K562 (cell line): Measurements from ENCODE around the gene GATC. TPM values are rescaled to one million over a fixed set of nuclear protein-coding genes. Genes with fewer than 3 reads are reported as not detected.

Experiments used
- ATAC-seq: fragments of 200-7000 bp; cut with Tn5 transposase; 3 replicates; pipeline ENCODE4 v1.9.1; 2020; ENCODE audit warnings: moderate library complexity
- BruUV-seq: library from RNA; stranded (reverse); fragments of 400-500 nt; replicated peaks from 2 replicates; lab custom pipeline; 2021; lab: Mats Ljungman, UMichigan
- CTCF ChIA-PET: fragments of 300-600 bp; formaldehyde crosslinking; extraction: SDS; loops from one replicate; lab custom pipeline; 2021; ENCODE audit warnings: low intra/inter-chr PET ratio; lab: Yijun Ruan, JAX
- POLR2A ChIA-PET: fragments of 300-600, 350-650 bp; sonication (Branson Sonifier 250); formaldehyde crosslinking; extraction: SDS; loops from one replicate; lab custom pipeline; 2021; ENCODE audit warnings: antibody characterized with exemption, inconsistent platforms; lab: Yijun Ruan, JAX
- DNase-seq, 4 experiments: peaks; one replicate each; pipeline versions ENCODE4 v3.0.0 to v3.0.0-alpha.2; 2011 to 2018; ENCODE audit warnings: low spot score in 3 of 4, mixed read lengths in 3 of 4; ENCODE audit errors: extremely low read depth in 1 of 4
- FAIRE-seq: peaks from 2 replicates; lab custom pipeline; 2011; peaks lifted over from hg19 to GRCh38; lab: Jason Lieb, UNC
- H2AFZ ChIP-seq: 2 replicates; pipeline ENCODE4 v1.6.0; 2011; ENCODE audit warnings: low read depth, low read length, control low read depth, inconsistent platforms
- H3K27ac ChIP-seq: fragments of 200-600 bp; 3 replicates; pipeline ENCODE4 v1.8.0; 2011; ENCODE audit warnings: low read depth, mild to moderate bottlenecking, control low read depth, inconsistent platforms, low read length, moderate library complexity, mixed read lengths; ENCODE audit errors: extremely low read depth
- H3K27me3 ChIP-seq, 2 experiments: fragments of 300-600 bp in 1 of 2; 2 replicates in 1 of 2; 3 replicates in 1 of 2; pipeline versions ENCODE4 v1.6.0 to v1.8.0; 2011; ENCODE audit warnings: inconsistent platforms in 2 of 2, low read length in 2 of 2, mild to moderate bottlenecking in 1 of 2, mixed read lengths in 1 of 2, moderate library complexity in 1 of 2; ENCODE audit not compliant: control insufficient read depth in 2 of 2, insufficient read depth in 2 of 2
- H3K36me3 ChIP-seq: fragments of 300-600 bp; 3 replicates; pipeline ENCODE4 v1.8.0; 2011; ENCODE audit warnings: mild to moderate bottlenecking, low read length, inconsistent platforms; ENCODE audit not compliant: control insufficient read depth, insufficient read depth
- H3K4me1 ChIP-seq, 2 experiments: fragments of 200-600 bp in 1 of 2; replicated peaks in 1 of 2; 2 replicates in 1 of 2; 3 replicates in 1 of 2; pipeline versions ENCODE4 v1.5.1 to v1.8.0; 2011; ENCODE audit warnings: inconsistent platforms in 2 of 2, low read length in 2 of 2, mild to moderate bottlenecking in 1 of 2, mixed read lengths in 1 of 2, moderate library complexity in 1 of 2; ENCODE audit not compliant: control insufficient read depth in 2 of 2, insufficient read depth in 2 of 2
- H3K4me2 ChIP-seq: 2 replicates; pipeline ENCODE4 v1.6.1; 2011; ENCODE audit warnings: low read length, control low read depth, inconsistent platforms, mixed read lengths; ENCODE audit not compliant: insufficient read depth
- H3K4me3 ChIP-seq: fragments of 200-600 bp; sonication (generic), shearing (Covaris generic); 2 replicates; pipeline ENCODE4 v1.5.1; 2016; ENCODE audit warnings: control low read depth, inconsistent platforms
- H3K79me2 ChIP-seq: fragments of 200-600 bp; 3 replicates; pipeline ENCODE4 v1.8.0; 2011; ENCODE audit warnings: low read length, inconsistent platforms; ENCODE audit not compliant: control insufficient read depth, insufficient read depth
- H3K9ac ChIP-seq, 2 experiments: 2 replicates each; pipeline versions ENCODE4 v1.6.0 to v1.6.1; 2011; ENCODE audit warnings: low read depth in 2 of 2, low read length in 2 of 2, control low read depth in 1 of 2, inconsistent platforms in 1 of 2, mild to moderate bottlenecking in 1 of 2, mixed read lengths in 1 of 2; ENCODE audit not compliant: insufficient read depth in 1 of 2
- H3K9me1 ChIP-seq: one replicate; pipeline ENCODE4 v1.6.0; 2011; ENCODE audit warnings: inconsistent platforms, mild to moderate bottlenecking, low read length, moderate library complexity; ENCODE audit not compliant: control insufficient read depth, insufficient read depth
- H3K9me3 ChIP-seq: replicated peaks from 2 replicates; pipeline ENCODE4 v1.5.1; 2011; ENCODE audit warnings: low read depth, low read length, inconsistent platforms; ENCODE audit not compliant: control insufficient read depth, insufficient read depth
- H4K20me1 ChIP-seq: replicated peaks from 2 replicates; pipeline ENCODE4 v1.6.1; 2011; ENCODE audit warnings: low read length, inconsistent platforms, mixed read lengths; ENCODE audit not compliant: control insufficient read depth, insufficient read depth
- BCOR ChIP-seq: fragments of 450-650 bp; IDR thresholded peaks from 2 replicates; pipeline ENCODE4 v1.6.1; 2016
- CC2D1A ChIP-seq: fragments of 450-650 bp; IDR thresholded peaks from 2 replicates; pipeline ENCODE4 v1.6.1; 2017; ENCODE audit warnings: mild to moderate bottlenecking
- CHD4 ChIP-seq: fragments of 200-600 bp; sonication (generic); IDR thresholded peaks from 3 replicates; pipeline ENCODE4 v1.6.1; 2012; ENCODE audit warnings: low read depth, mild to moderate bottlenecking, mixed read lengths, low read length, inconsistent platforms; ENCODE audit not compliant: insufficient read depth, insufficient replicate concordance, poor library complexity, severe bottlenecking
- ERF ChIP-seq: fragments of 450-650 bp; formaldehyde crosslinking; IDR thresholded peaks from 2 replicates; pipeline ENCODE4 v1.4.0; 2020; ENCODE audit warnings: mild to moderate bottlenecking, mixed read lengths
- KDM1A ChIP-seq, 2 experiments: fragments of 450-650 bp; IDR thresholded peaks; 2 replicates each; pipeline ENCODE4 v1.6.1; 2016; ENCODE audit warnings: mild to moderate bottlenecking in 2 of 2
- KDM2B ChIP-seq: fragments of 250-450 bp; sonication (Bioruptor Pico); IDR thresholded peaks from 2 replicates; pipeline ENCODE4 v1.8.0; 2021; ENCODE audit warnings: mild to moderate bottlenecking, moderate library complexity
- MED1 ChIP-seq: sonication (generic); formaldehyde crosslinking; IDR thresholded peaks from 2 replicates; pipeline ENCODE4 v1.8.1; 2023; ENCODE audit warnings: missing genetic modification reagents, borderline replicate concordance
- MTF1 ChIP-seq: fragments of 250-450 bp; sonication (Bioruptor Pico); IDR thresholded peaks from 2 replicates; pipeline ENCODE4 v1.9.0; 2021; ENCODE audit warnings: moderate library complexity, mild to moderate bottlenecking, inconsistent platforms, borderline replicate concordance
- NCOA6 ChIP-seq: fragments of 450-650 bp; IDR thresholded peaks from 2 replicates; pipeline ENCODE4 v1.6.1; 2017; ENCODE audit warnings: mild to moderate bottlenecking
- PPARD ChIP-seq: fragments of 250-450 bp; sonication (Bioruptor Pico); IDR thresholded peaks from 2 replicates; pipeline ENCODE4 v1.8.0; 2022; ENCODE audit warnings: inconsistent platforms, mild to moderate bottlenecking, moderate library complexity
- THRAP3 ChIP-seq: fragments of 450-650 bp; IDR thresholded peaks from 2 replicates; pipeline ENCODE4 v1.6.1; 2016; ENCODE audit warnings: mild to moderate bottlenecking, inconsistent platforms, borderline replicate concordance
- U2AF2 ChIP-seq: fragments of 200-400 bp; formaldehyde crosslinking; optimal IDR thresholded peaks from 2 replicates; pipeline ENCODE3; 2017; ENCODE audit warnings: low read depth, mild to moderate bottlenecking, low read length
- XRCC4 ChIP-seq: IDR thresholded peaks from one replicate; pipeline ENCODE4 v1.6.1; 2011; ENCODE audit not compliant: insufficient read depth, insufficient read length; ENCODE audit errors: extremely low read depth
- ZFP36 ChIP-seq: fragments of 150-350 bp; IDR thresholded peaks from 2 replicates; pipeline ENCODE4 v1.6.1; 2018; ENCODE audit warnings: low read length, low read depth; ENCODE audit not compliant: partially characterized antibody
- ZNF121 ChIP-seq: sonication (generic); formaldehyde crosslinking; conservative IDR thresholded peaks from 2 replicates; pipeline ENCODE4 v1.8.0; 2022; ENCODE audit warnings: missing genetic modification reagents
- WGBS: fragments of 100-300 bp; shearing (Covaris generic); methylation state at CpG from one replicate; pipeline ENCODE4 v1.1.6; 2016; ENCODE audit warnings: low coverage, mixed read lengths; ENCODE audit not compliant: insufficient coverage; ENCODE audit errors: missing lambda C conversion rate; 5-methylcytosine and 5-hydroxymethylcytosine counted together
- in situ Hi-C: fragments of 300-500 bp; cut with MboI; formaldehyde crosslinking; loops from 4 replicates; pipeline ENCODE4 v1.15.0; 2018; ENCODE audit warnings: inconsistent platforms, mixed read lengths
- intact Hi-C: fragments of 100-400 bp; cut with micrococcal nuclease; formaldehyde crosslinking; loops from 2 replicates; pipeline ENCODE4 v1.14.2; 2022
- polyA plus RNA-seq, 8 experiments: library from polyadenylated mRNA; depleted of rRNA in 4 of 8; stranded (reverse) in 5 of 8; unstranded in 3 of 8; fragments of >200 nt; fragmentation: Nextera tagmentation in 2 of 8; fragmentation: Illumina TruSeq in 1 of 8; extraction: Ambion mirVana in 2 of 8; extraction: Trizol in 1 of 8; gene quantifications; 2 replicates each; pipeline versions ENCODE4 v1.2.1 to v1.2.3, GENCODE V29; 2011 to 2014; ENCODE audit warnings: inconsistent platforms in 1 of 8, missing spikeins in 1 of 8
- total RNA-seq, 7 experiments: library from RNA; depleted of rRNA in 6 of 7; stranded (reverse); fragments of >200 nt in 6 of 7; fragmentation: Illumina TruSeq in 2 of 7; extraction: Trizol in 2 of 7; gene quantifications; 2 replicates each; pipeline versions ENCODE4 v1.2.1 to v1.2.3, GENCODE V29; 2011 to 2021; ENCODE audit warnings: low replicate concordance in 1 of 7
- TF ChIP-seq, protein P1 (sequence below): fragments of 250-450 bp; sonication (Bioruptor Pico); IDR thresholded peaks from 2 replicates; pipeline ENCODE4 v1.4.0; 2020
- TF ChIP-seq, protein P2 (sequence below): fragments of 250-450 bp; sonication (Bioruptor Pico); IDR thresholded peaks from 2 replicates; pipeline ENCODE4 v1.4.0; 2020; ENCODE audit warnings: mild to moderate bottlenecking
- TF ChIP-seq, protein P3 (sequence below): fragments of 450-650 bp; IDR thresholded peaks from 2 replicates; pipeline ENCODE4 v1.7.1; 2018; ENCODE audit warnings: mild to moderate bottlenecking, low read depth; ENCODE audit not compliant: partially characterized antibody
- TF ChIP-seq, protein P4 (sequence below): fragments of 250-450 bp; sonication (Bioruptor Pico); IDR thresholded peaks from 2 replicates; pipeline ENCODE4 v1.8.0; 2021; ENCODE audit warnings: moderate library complexity, mild to moderate bottlenecking, inconsistent platforms

Gene GATC
- total and polyA plus RNA-seq, 9 of the 15 experiments (the other 6 are each of a cell fraction or from before 2014, with no cell fraction given) = 5.8 to 52.6 (median 28.2) TPM

DNA sequence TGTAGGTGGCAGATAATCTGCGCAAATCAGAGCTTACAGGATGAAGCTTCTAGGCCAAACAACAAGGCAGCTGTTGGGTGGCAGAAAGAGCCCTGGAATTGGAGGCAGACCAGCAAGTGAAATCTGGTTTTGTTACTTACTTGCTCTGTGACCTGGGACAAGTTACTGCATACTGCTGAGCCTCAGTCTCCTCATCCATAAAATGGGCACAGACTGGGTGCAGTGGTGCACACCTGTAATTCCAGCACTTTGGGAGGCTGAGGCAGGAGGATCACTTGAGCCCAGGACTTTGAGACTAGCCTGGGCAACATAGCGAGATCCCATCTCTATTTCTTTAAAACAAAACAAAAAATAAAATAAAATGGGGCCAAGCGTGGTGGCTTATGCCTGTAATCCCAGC is 39.7 kb upstream of the GATC start:
- Histone ChIP-seq H3K36me3 (no peaks in the 10 kb centered on the region), H3K4me2 (no peak overlapping the region), H3K4me3 (no peak overlapping the region), H3K9me1 (no peaks in the 10 kb centered on the region), H3K9me3 (no peaks in the 10 kb centered on the region), H3K4me1 (no peaks in the 10 kb centered on the region; a peak in 1 of 5 replicates), H4K20me1 (no peaks in the 10 kb centered on the region), H2AFZ (no peak overlapping the region), H3K27ac (no peak overlapping the region), H3K79me2 (no peaks in the 10 kb centered on the region), H3K27me3 (peaks cover 0 to 13% of the 10 kb centered on the region in 2 experiments; a peak in 2 of 5 replicates), H3K9ac (no peak overlapping the region)
- ChIA-PET CTCF (no interaction called here), POLR2A (interaction anchor here (1.0 kb wide), 1 partner anchor 8 kb away, joined by 3 read pairs; no protein-coding TSS in a partner anchor)
- WGBS = 37% methylated on average over 3 of the region's 3 CpGs
- intact Hi-C loops (no loop called here), in situ Hi-C loops (no loop called here)
- no peak for ATAC-seq
- DNase-seq = no peak
- BruUV-seq = no TSS peak
- no peak for FAIRE-seq
- TF ChIP-seq ZFP36 (no peak), NCOA6 (no peak), KDM2B (CRISPR knock-in tag) (no peak), MED1 (CRISPR knock-in tag) (no peak), KDM1A (IDR thresholded peaks at IDR 0.05) (peak; percentile 51 to 59), CC2D1A (no peak), ZNF121 (peak; percentile 95), U2AF2 (no peak), XRCC4 (no peak), MTF1 (no peak), ERF (no peak), CHD4 (no peak), THRAP3 (no peak), PPARD (CRISPR knock-in tag) (no peak), BCOR (peak; percentile 86)
- TF ChIP-seq, protein P1, sequence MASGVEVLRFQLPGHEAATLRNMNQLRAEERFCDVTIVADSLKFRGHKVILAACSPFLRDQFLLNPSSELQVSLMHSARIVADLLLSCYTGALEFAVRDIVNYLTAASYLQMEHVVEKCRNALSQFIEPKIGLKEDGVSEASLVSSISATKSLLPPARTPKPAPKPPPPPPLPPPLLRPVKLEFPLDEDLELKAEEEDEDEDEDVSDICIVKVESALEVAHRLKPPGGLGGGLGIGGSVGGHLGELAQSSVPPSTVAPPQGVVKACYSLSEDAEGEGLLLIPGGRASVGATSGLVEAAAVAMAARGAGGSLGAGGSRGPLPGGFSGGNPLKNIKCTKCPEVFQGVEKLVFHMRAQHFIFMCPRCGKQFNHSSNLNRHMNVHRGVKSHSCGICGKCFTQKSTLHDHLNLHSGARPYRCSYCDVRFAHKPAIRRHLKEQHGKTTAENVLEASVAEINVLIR = no peak
- TF ChIP-seq, protein P2, sequence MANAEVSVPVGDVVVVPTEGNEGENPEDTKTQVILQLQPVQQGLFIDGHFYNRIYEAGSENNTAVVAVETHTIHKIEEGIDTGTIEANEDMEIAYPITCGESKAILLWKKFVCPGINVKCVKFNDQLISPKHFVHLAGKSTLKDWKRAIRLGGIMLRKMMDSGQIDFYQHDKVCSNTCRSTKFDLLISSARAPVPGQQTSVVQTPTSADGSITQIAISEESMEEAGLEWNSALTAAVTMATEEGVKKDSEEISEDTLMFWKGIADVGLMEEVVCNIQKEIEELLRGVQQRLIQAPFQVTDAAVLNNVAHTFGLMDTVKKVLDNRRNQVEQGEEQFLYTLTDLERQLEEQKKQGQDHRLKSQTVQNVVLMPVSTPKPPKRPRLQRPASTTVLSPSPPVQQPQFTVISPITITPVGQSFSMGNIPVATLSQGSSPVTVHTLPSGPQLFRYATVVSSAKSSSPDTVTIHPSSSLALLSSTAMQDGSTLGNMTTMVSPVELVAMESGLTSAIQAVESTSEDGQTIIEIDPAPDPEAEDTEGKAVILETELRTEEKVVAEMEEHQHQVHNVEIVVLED (CRISPR knock-in tag) = no peak
- TF ChIP-seq, protein P3, sequence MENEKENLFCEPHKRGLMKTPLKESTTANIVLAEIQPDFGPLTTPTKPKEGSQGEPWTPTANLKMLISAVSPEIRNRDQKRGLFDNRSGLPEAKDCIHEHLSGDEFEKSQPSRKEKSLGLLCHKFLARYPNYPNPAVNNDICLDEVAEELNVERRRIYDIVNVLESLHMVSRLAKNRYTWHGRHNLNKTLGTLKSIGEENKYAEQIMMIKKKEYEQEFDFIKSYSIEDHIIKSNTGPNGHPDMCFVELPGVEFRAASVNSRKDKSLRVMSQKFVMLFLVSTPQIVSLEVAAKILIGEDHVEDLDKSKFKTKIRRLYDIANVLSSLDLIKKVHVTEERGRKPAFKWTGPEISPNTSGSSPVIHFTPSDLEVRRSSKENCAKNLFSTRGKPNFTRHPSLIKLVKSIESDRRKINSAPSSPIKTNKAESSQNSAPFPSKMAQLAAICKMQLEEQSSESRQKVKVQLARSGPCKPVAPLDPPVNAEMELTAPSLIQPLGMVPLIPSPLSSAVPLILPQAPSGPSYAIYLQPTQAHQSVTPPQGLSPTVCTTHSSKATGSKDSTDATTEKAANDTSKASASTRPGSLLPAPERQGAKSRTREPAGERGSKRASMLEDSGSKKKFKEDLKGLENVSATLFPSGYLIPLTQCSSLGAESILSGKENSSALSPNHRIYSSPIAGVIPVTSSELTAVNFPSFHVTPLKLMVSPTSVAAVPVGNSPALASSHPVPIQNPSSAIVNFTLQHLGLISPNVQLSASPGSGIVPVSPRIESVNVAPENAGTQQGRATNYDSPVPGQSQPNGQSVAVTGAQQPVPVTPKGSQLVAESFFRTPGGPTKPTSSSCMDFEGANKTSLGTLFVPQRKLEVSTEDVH = no peak
- TF ChIP-seq, protein P4, sequence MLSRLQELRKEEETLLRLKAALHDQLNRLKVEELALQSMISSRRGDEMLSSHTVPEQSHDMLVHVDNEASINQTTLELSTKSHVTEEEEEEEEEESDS (CRISPR knock-in tag) = no peak
